ENCODE data around the gene DLGAP4.

The DLGAP4 gene

DNA sequence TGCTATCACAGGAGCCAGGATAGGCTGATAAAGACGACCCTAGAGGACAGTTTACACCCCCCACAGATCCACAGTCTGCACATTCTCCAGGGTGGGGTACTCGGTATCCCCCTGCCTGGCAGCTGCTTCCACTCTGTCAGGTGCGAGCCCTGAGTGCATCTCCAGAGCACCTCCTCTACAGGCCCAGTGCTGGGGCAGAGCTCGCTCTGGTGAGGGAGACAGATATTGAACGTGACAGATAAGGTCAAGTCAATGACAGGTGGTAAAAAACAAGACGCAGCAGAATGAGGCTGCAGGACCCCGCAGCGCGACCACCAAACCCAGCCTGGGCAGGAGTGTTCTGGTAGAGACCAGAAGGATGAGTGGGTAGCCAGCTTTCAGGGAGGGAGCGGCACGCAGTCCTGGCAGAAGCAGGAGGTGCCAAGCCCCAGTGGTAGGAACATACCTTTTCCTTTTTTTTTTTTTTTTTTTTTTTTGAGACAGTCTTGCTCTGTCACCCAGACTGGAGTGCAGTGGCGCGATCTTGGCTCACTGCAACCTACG, 222.8 kb downstream of the DLGAP4 start:
- DNase-seq (ENCODE audit: low read depth in 4 of 4, low spot score in 1 of 4): no peak

- no peak for DNase-seq (ENCODE audit: low read depth in 4 of 4, low spot score in 1 of 4)
Measured at GRCh38 chr20:36532388-36532787, 226.2 kb downstream of the DLGAP4 start.

GRCh38 chr20:36532822-36533221, 226.7 kb downstream of the DLGAP4 start:
- no peak for DNase-seq (ENCODE audit: low read depth in 4 of 4, low spot score in 1 of 4)

DNA sequence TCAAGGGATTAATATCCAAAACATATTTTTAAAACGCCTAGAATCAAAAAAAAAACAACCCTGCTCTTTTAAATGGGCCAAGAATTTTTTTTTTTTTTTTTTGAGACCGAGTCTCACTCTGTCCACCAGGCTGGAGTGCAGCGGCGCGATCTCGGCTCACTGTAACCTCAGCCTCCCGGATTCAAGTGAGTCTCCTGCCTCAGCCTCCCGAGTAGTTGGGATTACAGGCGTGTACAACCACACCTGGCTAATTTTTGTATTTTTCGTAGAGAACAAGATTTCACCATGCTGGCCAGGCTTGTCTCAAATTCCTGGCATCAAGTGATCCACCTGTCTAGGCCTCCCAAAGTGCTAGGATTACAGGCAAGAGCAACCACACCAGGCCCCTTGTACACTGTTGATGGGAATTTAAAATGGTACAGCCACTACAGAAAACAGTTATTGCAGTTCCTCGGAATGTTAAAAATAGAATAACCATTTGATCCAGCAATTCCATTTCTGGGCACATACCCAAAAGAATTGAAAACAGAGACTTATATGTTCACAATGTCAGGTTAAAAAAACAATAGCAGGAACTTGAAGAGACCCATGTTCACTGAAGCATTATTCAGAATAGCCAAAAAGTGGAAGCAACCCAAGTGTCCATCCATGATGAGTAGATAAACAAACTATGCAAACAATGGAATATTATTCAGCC, 232.0 kb downstream of the DLGAP4 start:
- DNase-seq (ENCODE audit: low read depth in 4 of 4, low spot score in 1 of 4): no peak

DNA sequence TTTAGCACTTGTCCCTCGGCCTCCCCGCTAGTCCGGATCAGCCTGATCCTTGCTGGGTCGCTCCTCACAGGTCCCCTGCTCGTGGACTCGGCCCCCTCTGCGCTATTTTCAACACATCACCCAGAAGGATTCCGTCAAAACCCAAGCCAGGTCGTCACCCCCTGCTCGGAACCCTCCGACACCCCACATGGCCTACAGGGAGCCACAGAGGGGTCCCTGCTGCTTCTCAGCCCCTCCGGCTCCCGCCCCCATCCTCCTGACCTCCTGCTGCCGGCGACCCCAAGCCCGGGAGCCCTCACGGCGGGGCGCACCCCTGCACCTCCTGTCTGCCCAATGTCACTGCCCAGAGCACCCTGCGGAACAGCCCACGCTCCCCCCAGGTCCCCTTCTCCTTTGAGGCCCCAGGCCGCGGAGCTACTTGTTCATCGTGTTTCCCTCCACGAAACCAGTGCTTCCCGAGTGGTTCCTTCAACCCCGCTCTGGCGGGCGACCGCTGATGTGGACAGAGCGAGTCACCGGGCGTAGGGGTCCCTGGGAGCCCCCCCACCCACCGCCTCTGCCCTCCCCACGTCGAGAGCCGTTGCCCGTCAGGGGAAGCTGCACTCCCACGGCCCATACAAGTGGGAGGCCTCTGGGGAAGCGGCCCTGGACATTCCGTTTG, 234.5 kb downstream of the DLGAP4 start:
- no peak for DNase-seq (ENCODE audit: low read depth in 4 of 4, low spot score in 1 of 4)

GRCh38 chr20:36541227-36541767, 235.2 kb downstream of the DLGAP4 start, which contains the start of gene MYL9:
Gene MYL9 (plus strand): TSS chr20:36541519. CDS start chr20:36544885, 3,366 bp downstream.
- no peak for DNase-seq (ENCODE audit: low read depth in 4 of 4, low spot score in 1 of 4)

- DNase-seq (ENCODE audit: low read depth in 4 of 4, low spot score in 1 of 4): no peak
Measured at GRCh38 chr20:36541768-36542488, 235.8 kb downstream of the DLGAP4 start.

DNA sequence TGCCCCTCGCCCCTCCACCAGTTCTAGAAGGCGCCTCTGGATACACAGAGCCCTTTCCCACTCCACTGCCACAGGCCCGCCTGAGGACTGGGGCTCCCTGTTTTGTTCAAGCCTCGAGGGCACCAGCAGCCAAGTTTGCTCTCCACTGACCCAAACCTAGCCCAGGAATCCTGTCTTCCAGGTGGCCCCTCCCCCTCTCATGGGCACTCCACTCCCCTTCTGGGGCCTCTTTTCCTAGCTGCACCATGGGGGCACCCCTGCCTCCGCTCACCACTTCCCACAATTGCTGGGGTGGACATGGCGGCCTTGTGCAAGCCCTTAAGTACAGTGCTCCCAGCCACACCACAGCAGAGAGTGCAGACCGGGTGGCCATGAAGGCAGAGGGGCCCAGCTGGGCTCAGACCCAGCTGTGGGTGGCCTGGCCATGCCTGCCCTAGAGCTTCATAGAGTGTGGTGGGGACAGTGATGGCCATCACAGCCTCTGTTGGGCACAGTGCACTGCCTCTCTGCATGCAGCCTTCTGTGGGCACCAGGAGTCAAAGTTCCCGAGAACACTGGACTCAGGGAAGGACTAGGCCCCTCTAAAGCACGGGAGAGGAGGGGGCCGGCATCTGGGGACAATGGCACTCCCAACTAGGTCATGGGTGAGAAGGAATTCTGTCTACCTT, 236.5 kb downstream of the DLGAP4 start:
- no peak for DNase-seq (ENCODE audit: low read depth in 4 of 4, low spot score in 1 of 4)

DNA sequence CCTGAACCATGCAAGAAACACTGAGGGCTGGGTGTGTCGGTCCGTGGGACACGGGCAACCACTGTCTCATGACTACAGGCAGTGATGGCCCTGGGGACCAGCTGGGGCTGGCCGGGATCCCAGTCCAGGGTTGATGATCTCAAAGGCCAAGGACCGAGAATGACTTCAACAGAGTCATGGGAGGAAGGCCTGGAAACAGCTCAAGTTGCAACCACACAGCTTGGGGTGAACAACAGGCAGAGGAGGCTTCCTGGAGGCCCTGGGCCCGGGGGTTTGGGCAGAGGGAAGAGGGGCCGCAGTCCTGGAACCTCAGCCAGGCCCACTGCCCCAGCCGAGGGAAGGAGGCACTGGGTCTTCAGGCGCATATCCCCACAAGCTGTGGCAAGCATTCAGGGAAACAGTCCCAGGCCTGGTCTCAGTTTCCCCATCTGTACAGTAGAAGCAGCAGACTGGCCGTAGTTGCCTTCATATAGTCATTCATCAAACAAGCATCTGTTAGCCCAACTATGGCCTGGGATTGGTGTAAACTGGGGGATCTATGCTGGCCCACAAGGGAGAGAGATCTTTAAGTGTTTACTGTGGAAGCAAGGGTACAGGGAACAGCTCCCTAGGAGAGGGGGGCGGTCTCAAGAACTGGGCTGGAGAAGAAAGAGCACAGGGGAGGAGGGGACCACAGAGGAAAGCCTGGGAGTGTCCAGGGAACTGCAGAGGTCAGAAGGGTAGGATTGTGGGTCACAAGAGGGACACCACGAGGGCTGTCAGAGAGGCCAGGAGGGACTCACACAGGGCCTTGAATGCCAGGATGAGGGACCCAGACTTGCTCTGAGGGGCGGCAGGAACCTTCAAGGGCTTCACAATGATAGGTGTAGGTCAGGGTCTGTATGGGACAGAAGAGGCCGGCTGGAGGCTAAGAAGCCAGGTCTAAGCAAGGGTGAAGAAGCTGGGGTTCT, 237.3 kb downstream of the DLGAP4 start:
- no peak for DNase-seq (ENCODE audit: low read depth in 4 of 4, low spot score in 1 of 4)

GRCh38 chr20:36544134-36545018, 238.2 kb downstream of the DLGAP4 start:
- DNase-seq (ENCODE audit: low read depth in 4 of 4, low spot score in 1 of 4): no peak

- DNase-seq (ENCODE audit: low read depth in 4 of 4, low spot score in 1 of 4): no peak
Measured at GRCh38 chr20:36546111-36546736, 240.1 kb downstream of the DLGAP4 start.

- no peak for DNase-seq (ENCODE audit: low read depth in 4 of 4, low spot score in 1 of 4)
Measured at GRCh38 chr20:36547186-36548005, 241.3 kb downstream of the DLGAP4 start.

GRCh38 chr20:36548006-36548315, 241.8 kb downstream of the DLGAP4 start:
- no peak for DNase-seq (ENCODE audit: low read depth in 4 of 4, low spot score in 1 of 4)

GRCh38 chr20:36548704-36549627, 242.8 kb downstream of the DLGAP4 start:
- no peak for DNase-seq (ENCODE audit: low read depth in 4 of 4, low spot score in 1 of 4)

- no peak for DNase-seq (ENCODE audit: low read depth in 4 of 4, low spot score in 1 of 4)
Measured at GRCh38 chr20:36549628-36549941, 243.4 kb downstream of the DLGAP4 start.

GRCh38 chr20:36549942-36550789, 244.0 kb downstream of the DLGAP4 start:
- no peak for DNase-seq (ENCODE audit: low read depth in 4 of 4, low spot score in 1 of 4)
